Thyroid gland (tissue), 4 donors: Measurements from ENCODE around the gene TNFRSF1A. TPM values are rescaled to one million over a fixed set of nuclear protein-coding genes. Genes with fewer than 3 reads are reported as not detected.
A peak's percentile ranks its signal among the peaks of the same experiment; 100 is the strongest.

Experiments used
- DNase-seq, 2 donors: peaks; one replicate each; pipeline ENCODE4 v3.0.0-alpha.2; 2019
- H3K27ac ChIP-seq, 3 donors: fragments of 200-600 bp; sonication (generic); 1 replicate in 2 of 3; 2 replicates in 1 of 3; pipeline ENCODE4 v1.5.1; 2016 to 2019; ENCODE audit warnings: mild to moderate bottlenecking in 1 of 3, moderate library complexity in 1 of 3
- H3K27me3 ChIP-seq: fragments of 200-600 bp; sonication (generic); one replicate; pipeline ENCODE4 v1.5.1; 2019
- H3K36me3 ChIP-seq, 2 donors: fragments of 200-600 bp; sonication (generic); one replicate each; pipeline ENCODE4 v1.5.1; 2016 to 2019
- H3K4me1 ChIP-seq, 2 donors: fragments of 200-600 bp; sonication (generic); one replicate each; pipeline ENCODE4 v1.5.1; 2017 to 2019
- H3K4me3 ChIP-seq, 3 donors: fragments of 200-600 bp; sonication (generic); replicated peaks in 1 of 3; 1 replicate in 2 of 3; 2 replicates in 1 of 3; pipeline ENCODE4 v1.5.1; 2016; ENCODE audit warnings: mild to moderate bottlenecking in 1 of 3
- H3K9me3 ChIP-seq: fragments of 200-600 bp; sonication (generic); one replicate; pipeline ENCODE4 v1.5.1; 2017
- CTCF ChIP-seq, 6 experiments: fragments of 200-600 bp in 3 of 6; fragments of 450-650 bp in 3 of 6; sonication (generic) in 3 of 6; IDR thresholded peaks; one replicate each; pipeline ENCODE4 v1.5.1; 2016 to 2019; ENCODE audit warnings: antibody characterized with exemption in 6 of 6, mild to moderate bottlenecking in 2 of 6, inconsistent platforms in 1 of 6, moderate library complexity in 1 of 6
- POLR2A ChIP-seq, 2 donors: fragments of 450-650 bp; IDR thresholded peaks; one replicate each; pipeline ENCODE4 v1.6.1; 2017; ENCODE audit warnings: antibody characterized with exemption in 2 of 2, mild to moderate bottlenecking in 2 of 2, moderate library complexity in 1 of 2
- WGBS, 2 donors: methylation state at CpG; one replicate each; pipeline ENCODE4 v1.1.5; 2017; 5-methylcytosine and 5-hydroxymethylcytosine counted together
- intact Hi-C: fragments of 100-400 bp; cut with DNase I; formaldehyde crosslinking; loops from one replicate; pipeline ENCODE4 v1.15.1; 2023
- total RNA-seq, 4 donors: library from RNA; depleted of rRNA; stranded (reverse); fragments of >200 nt; gene quantifications; one replicate each; pipeline ENCODE4 v1.2.3, GENCODE V29; 2016

TNFRSF1A gene
- total RNA-seq, 4 donors from 2014 or later: 131 to 185 (median 150) TPM

DNA sequence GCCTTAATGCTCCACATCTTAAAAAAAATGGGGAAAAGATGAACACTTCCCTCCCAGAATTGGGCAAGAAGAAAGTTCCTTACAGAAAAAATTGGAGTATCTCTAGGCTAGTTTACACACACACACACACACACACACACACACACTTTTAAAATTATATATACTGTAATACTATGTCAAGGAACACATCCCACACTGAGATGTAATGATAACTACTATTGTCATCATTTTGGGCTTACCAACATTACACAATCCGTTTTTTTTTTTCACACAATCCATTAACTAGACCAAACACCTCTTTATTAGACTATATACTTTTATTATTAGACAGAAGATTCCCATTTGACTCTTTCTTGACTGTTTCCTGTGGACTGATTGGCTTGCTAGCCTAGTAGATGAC lies 44.6 kb upstream of the TNFRSF1A start:
- peaks cover 25 to 44% of the 10 kb centered on the region in 2 donors for H3K4me1 ChIP-seq
- peaks cover 24 to 33% of the 10 kb centered on the region in 2 donors for H3K36me3 ChIP-seq
- no peaks in the 10 kb centered on the region for H3K27me3 ChIP-seq
- TF ChIP-seq POLR2A (IDR thresholded peaks at IDR 0.05) (no peak), CTCF (IDR thresholded peaks at IDR 0.05) (no peak)
- no peak overlapping the region for H3K4me3 ChIP-seq
- DNase-seq: no peak
- 71 to 80% methylated on average over 1 of the region's 1 CpG for WGBS, 2 donors
- intact Hi-C loops: loop anchor here (10.0 kb wide), 1 partner anchor 152 kb away; no protein-coding TSS in a partner anchor
- H3K27ac ChIP-seq: peak overlapping the region in 2 of 3 donors; percentile 44 to 45
- no peaks in the 10 kb centered on the region for H3K9me3 ChIP-seq

- no peak for DNase-seq
- Histone ChIP-seq H3K9me3 (no peaks in the 10 kb centered on the region), H3K27me3 (no peaks in the 10 kb centered on the region), H3K36me3 (peaks cover 22 to 30% of the 10 kb centered on the region in 2 donors), H3K4me1 (peaks cover 25 to 42% of the 10 kb centered on the region in 2 donors), H3K4me3 (no peak overlapping the region), H3K27ac (peak overlapping the region in 2 of 3 donors; percentile 44 to 45)
- no peak for TF ChIP-seq CTCF (IDR thresholded peaks at IDR 0.05)
- 85 to 93% methylated on average over 11 of the region's 11 CpGs for WGBS, 2 donors
- intact Hi-C loops: loop anchor here (10.0 kb wide), 1 partner anchor 151 kb away; no protein-coding TSS in a partner anchor
Measured at GRCh38 chr12:6386038-6386437, 44.2 kb upstream of the TNFRSF1A start.

DNA sequence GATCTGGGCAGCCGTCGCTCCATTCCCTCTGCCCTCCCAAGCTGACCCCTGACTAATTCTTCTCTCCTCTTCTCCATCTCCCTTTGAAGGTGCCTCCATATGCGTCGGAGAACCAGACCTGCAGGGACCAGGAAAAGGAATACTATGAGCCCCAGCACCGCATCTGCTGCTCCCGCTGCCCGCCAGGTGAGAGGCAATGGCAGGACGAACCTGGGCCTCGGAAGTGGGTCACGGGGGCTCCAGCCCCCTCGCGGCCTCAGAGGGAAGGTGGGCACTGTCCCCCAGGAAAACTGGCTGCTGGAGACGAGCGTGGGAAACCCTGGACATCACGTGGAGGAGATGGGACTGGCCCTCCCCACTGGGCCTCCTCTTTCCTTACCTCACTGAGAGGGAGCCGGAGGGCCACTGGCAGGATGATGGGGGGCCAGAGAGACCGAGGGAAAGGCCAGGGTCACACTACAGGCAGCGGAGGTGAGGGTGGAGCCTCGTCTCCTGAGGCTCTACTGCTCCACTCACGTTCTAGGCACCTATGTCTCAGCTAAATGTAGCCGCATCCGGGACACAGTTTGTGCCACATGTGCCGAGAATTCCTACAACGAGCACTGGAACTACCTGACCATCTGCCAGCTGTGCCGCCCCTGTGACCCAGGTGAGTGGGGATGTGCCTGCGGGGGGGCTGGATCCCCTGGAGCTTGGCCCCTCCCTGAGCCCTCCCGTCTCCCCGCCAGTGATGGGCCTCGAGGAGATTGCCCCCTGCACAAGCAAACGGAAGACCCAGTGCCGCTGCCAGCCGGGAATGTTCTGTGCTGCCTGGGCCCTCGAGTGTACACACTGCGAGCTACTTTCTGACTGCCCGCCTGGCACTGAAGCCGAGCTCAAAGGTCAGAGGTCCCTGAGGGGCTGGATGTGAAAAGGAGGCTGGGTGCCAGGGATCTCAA lies 42.9 kb upstream of the TNFRSF1A start:
- Histone ChIP-seq H3K27me3 (no peaks in the 10 kb centered on the region), H3K4me1 (peaks cover 30 to 53% of the 10 kb centered on the region in 2 donors), H3K36me3 (peaks cover 15 to 19% of the 10 kb centered on the region in 2 donors), H3K27ac (peak overlapping the region; percentile 97 to 99 (median 97)), H3K9me3 (no peaks in the 10 kb centered on the region), H3K4me3 (peak overlapping the region; percentile 61 to 87 (median 68))
- TF ChIP-seq CTCF (IDR thresholded peaks at IDR 0.05) (no peak), POLR2A (IDR thresholded peaks at IDR 0.05) (no peak)
- intact Hi-C loops: loop anchor here (5.0 to 10.0 kb wide), 2 partner anchors 47 to 150 kb away; no protein-coding TSS in a partner anchor
- DNase-seq: peak in 1 of 2 donors; percentile 25
- 68 to 71% methylated on average over 21 to 32 of the region's 36 CpGs for WGBS, 2 donors

- TF ChIP-seq CTCF (IDR thresholded peaks at IDR 0.05) (peak in 1 of 6 experiments; percentile 4), POLR2A (IDR thresholded peaks at IDR 0.05) (peak; percentile 40 to 97)
- H3K27me3 ChIP-seq: no peaks in the 10 kb centered on the region
- 16 to 18% methylated on average over 6 to 8 of the region's 62 CpGs for WGBS, 2 donors
- peak; percentile 97 to 98 for DNase-seq
- peak within 1 kb of the TSS; percentile 97 to 99 (median 97) for H3K27ac ChIP-seq
- peaks cover 30 to 60% of the 10 kb centered on the region in 2 donors for H3K4me1 ChIP-seq
- no peaks in the 10 kb centered on the region for H3K9me3 ChIP-seq
- intact Hi-C loops: loop anchor here (5.0 to 10.0 kb wide), 2 partner anchors 47 to 149 kb away; no protein-coding TSS in a partner anchor
- H3K4me3 ChIP-seq: peak within 1 kb of the TSS; percentile 61 to 87 (median 68)
- peaks cover 12 to 14% of the 10 kb centered on the region in 2 donors for H3K36me3 ChIP-seq
Measured at GRCh38 chr12:6383572-6384498, 42.0 kb upstream of the TNFRSF1A start, which contains the start of gene LTBR. Gene LTBR (plus strand): TSS chr12:6384162. CDS start chr12:6384359, 197 bp downstream.
